Ishikawa (cell line): ENCODE results near the gene PLCB1.

Source experiments
- CEBPB ChIP-seq: IDR thresholded peaks from 2 replicates; pipeline ENCODE4 v1.6.1; 2012
- EGR1 ChIP-seq: IDR thresholded peaks from 2 replicates; pipeline ENCODE4 v1.6.1; 2012
- EP300 ChIP-seq: IDR thresholded peaks from 2 replicates; pipeline ENCODE4 v1.6.1; 2012; ENCODE audit warnings: borderline replicate concordance
- RAD21 ChIP-seq: IDR thresholded peaks from 2 replicates; pipeline ENCODE4 v1.6.1; 2012; ENCODE audit warnings: low read depth
- TEAD4 ChIP-seq: IDR thresholded peaks from 2 replicates; pipeline ENCODE4 v1.6.1; 2012
- YY1 ChIP-seq: IDR thresholded peaks from 2 replicates; pipeline ENCODE4 v1.6.1; 2012; ENCODE audit warnings: low read depth
- TF ChIP-seq, protein P1 (sequence below): IDR thresholded peaks from 2 replicates; pipeline ENCODE4 v1.6.1; 2012
- TF ChIP-seq, protein P2 (sequence below): IDR thresholded peaks from 2 replicates; pipeline ENCODE4 v1.6.1; 2012; ENCODE audit warnings: low read depth, mild to moderate bottlenecking

DNA sequence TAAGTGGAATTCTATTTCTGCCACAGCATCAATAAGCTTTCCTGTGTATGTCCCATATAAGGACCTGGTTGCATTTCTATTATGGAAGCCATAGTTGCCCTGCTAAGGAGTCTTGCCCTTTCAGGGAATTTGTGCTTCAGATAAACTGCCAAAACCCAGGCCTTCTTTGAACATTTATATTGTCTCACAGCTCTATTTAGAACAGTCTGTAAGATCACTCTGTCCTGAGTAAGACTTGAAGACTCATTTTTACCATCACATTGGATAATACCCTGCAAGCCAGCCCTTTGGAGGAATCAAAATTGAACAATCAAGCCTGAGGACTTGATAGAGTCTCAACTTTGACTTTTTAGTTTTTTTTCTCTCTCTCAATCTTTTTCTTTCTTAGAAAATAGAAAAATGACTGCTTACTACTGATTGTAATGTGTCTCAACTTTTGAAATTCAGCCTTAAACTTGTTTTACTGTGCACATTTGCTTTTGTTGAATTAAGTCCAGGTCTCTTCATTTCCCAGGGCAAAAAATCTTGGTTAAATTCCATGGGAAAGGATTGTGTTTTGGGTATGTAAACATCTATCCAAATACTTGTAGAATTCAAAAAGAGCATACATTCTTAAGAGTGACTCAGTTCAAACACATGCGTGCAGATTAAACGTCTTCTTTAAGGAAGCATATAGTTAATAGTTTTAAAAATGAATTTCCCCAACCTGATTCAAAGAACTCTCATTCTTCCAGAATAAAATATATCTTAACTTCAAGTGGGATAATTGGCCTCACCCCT lies 91.2 kb downstream of the PLCB1 start:
- TF ChIP-seq EP300 (no peak), EGR1 (no peak), CEBPB (no peak), TEAD4 (no peak), YY1 (no peak), RAD21 (no peak)
- TF ChIP-seq, protein P1, sequence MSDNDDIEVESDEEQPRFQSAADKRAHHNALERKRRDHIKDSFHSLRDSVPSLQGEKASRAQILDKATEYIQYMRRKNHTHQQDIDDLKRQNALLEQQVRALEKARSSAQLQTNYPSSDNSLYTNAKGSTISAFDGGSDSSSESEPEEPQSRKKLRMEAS: no peak
- TF ChIP-seq, protein P2, sequence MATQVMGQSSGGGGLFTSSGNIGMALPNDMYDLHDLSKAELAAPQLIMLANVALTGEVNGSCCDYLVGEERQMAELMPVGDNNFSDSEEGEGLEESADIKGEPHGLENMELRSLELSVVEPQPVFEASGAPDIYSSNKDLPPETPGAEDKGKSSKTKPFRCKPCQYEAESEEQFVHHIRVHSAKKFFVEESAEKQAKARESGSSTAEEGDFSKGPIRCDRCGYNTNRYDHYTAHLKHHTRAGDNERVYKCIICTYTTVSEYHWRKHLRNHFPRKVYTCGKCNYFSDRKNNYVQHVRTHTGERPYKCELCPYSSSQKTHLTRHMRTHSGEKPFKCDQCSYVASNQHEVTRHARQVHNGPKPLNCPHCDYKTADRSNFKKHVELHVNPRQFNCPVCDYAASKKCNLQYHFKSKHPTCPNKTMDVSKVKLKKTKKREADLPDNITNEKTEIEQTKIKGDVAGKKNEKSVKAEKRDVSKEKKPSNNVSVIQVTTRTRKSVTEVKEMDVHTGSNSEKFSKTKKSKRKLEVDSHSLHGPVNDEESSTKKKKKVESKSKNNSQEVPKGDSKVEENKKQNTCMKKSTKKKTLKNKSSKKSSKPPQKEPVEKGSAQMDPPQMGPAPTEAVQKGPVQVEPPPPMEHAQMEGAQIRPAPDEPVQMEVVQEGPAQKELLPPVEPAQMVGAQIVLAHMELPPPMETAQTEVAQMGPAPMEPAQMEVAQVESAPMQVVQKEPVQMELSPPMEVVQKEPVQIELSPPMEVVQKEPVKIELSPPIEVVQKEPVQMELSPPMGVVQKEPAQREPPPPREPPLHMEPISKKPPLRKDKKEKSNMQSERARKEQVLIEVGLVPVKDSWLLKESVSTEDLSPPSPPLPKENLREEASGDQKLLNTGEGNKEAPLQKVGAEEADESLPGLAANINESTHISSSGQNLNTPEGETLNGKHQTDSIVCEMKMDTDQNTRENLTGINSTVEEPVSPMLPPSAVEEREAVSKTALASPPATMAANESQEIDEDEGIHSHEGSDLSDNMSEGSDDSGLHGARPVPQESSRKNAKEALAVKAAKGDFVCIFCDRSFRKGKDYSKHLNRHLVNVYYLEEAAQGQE: no peak
